Mucosa of descending colon (tissue), 3 donors: ENCODE results near the gene BACH2. TPM values are rescaled to one million over a fixed set of nuclear protein-coding genes. Genes with fewer than 3 reads are reported as not detected.
"Not testable (repeated sequence)": the region's sequence is repeated elsewhere in the genome, so short reads cannot be mapped to it uniquely, and the experiment has no call there.

Source experiments
- ATAC-seq: fragments of 200-7000 bp; cut with Tn5 transposase; one replicate; pipeline ENCODE4 v1.9.1; 2020; ENCODE audit warnings: mild to moderate bottlenecking, moderate library complexity
- DNase-seq, 3 donors: peaks; one replicate each; pipeline ENCODE4 v3.0.0-alpha.2; 2020
- H3K36me3 ChIP-seq: fragments of 200-600 bp; one replicate; pipeline ENCODE4 v1.8.0; 2021; ENCODE audit warnings: low read depth, mild to moderate bottlenecking
- H3K4me1 ChIP-seq: fragments of 200-600 bp; one replicate; pipeline ENCODE4 v1.8.0; 2021; ENCODE audit warnings: low read depth, mild to moderate bottlenecking
- H3K4me3 ChIP-seq: fragments of 200-600 bp; one replicate; pipeline ENCODE4 v1.8.0; 2021; ENCODE audit warnings: mild to moderate bottlenecking
- H3K9me3 ChIP-seq: fragments of 200-600 bp; one replicate; pipeline ENCODE4 v1.8.0; 2021; ENCODE audit warnings: mild to moderate bottlenecking
- CTCF ChIP-seq: fragments of 200-600 bp; IDR thresholded peaks from one replicate; pipeline ENCODE4 v1.8.0; 2022; ENCODE audit warnings: antibody characterized with exemption, mild to moderate bottlenecking
- intact Hi-C, 2 donors: fragments of 100-400 bp; cut with DNase I in 1 of 2; cut with micrococcal nuclease in 1 of 2; formaldehyde crosslinking; loops; one replicate each; pipeline versions ENCODE4 v1.11.0 to v1.11.1; 2022; cut with DNase I, micrococcal nuclease
- total RNA-seq, 3 donors: library from RNA; stranded (reverse); fragmentation: NEBNext Ultra II Directional in 2 of 3; extraction: Animal tissue kit (Norgen Biotek cat#: 25700) in 2 of 3; gene quantifications; one replicate each; pipeline versions ENCODE4 v1.2.1 to v1.2.4, GENCODE V29; 2021 to 2023
- donor health status: DM: no; HTN: no; CAD: no; lungs with moderate emphysema.
- donor health status: DM: no; HTN: no; CAD: no.
- donor health status: DM: no; HTN: yes; CAD: no.

Gene BACH2
- total RNA-seq, 3 donors from 2014 or later: 0.96 to 1.6 (median 1.2) TPM

GRCh38 chr6:90035047-90035723 lies 261.5 kb downstream of the BACH2 start:
- no peak for ATAC-seq
- Histone ChIP-seq H3K36me3 (no peaks in the 10 kb centered on the region), H3K9me3 (no peaks in the 10 kb centered on the region), H3K4me3 (no peak overlapping the region), H3K4me1 (no peaks in the 10 kb centered on the region)
- DNase-seq: no peak
- intact Hi-C loops: no loop called here
- TF ChIP-seq CTCF: no peak

- DNase-seq (no peak), ATAC-seq (no peak)
- TF ChIP-seq CTCF: no peak
- Histone ChIP-seq H3K4me1 (no peaks in the 10 kb centered on the region), H3K4me3 (no peak overlapping the region), H3K9me3 (no peaks in the 10 kb centered on the region), H3K36me3 (no peaks in the 10 kb centered on the region)
- intact Hi-C loops: no loop called here
Observed at GRCh38 chr6:90033746-90034271, 262.8 kb downstream of the BACH2 start.

GRCh38 chr6:90032489-90033212 lies 264.0 kb downstream of the BACH2 start:
- intact Hi-C loops, H3K9me3 ChIP-seq, H3K4me1 ChIP-seq, ATAC-seq, DNase-seq, H3K36me3 ChIP-seq, H3K4me3 ChIP-seq: not testable (repeated sequence)

- no peak for DNase-seq
- no peaks in the 10 kb centered on the region for H3K9me3 ChIP-seq
- no peak overlapping the region for H3K4me3 ChIP-seq
- H3K36me3 ChIP-seq: no peaks in the 10 kb centered on the region
- intact Hi-C loops: no loop called here
- no peak for ATAC-seq
- no peak for TF ChIP-seq CTCF
- no peaks in the 10 kb centered on the region for H3K4me1 ChIP-seq
Observed at GRCh38 chr6:90028995-90029635, 267.5 kb downstream of the BACH2 start.

GRCh38 chr6:90028066-90028778 lies 268.4 kb downstream of the BACH2 start:
- no peak for ATAC-seq
- no peak for DNase-seq
- TF ChIP-seq CTCF: no peak
- Histone ChIP-seq H3K36me3 (no peaks in the 10 kb centered on the region), H3K4me3 (no peak overlapping the region), H3K9me3 (no peaks in the 10 kb centered on the region), H3K4me1 (no peaks in the 10 kb centered on the region)
- intact Hi-C loops: no loop called here
